Measurements from ENCODE around the gene BMPR1B. TPM values are rescaled to one million over a fixed set of nuclear protein-coding genes. Genes with fewer than 3 reads are reported as not detected.

Gene BMPR1B
- total and polyA plus RNA-seq, 2 experiments from 2014 or later: 1.6 to 3.3 TPM

GRCh38 chr4:94791701-94792100 is 33.9 kb downstream of the BMPR1B start:
- Histone ChIP-seq H3K79me2 (no peaks in the 10 kb centered on the region), H2AFZ (no peak overlapping the region), H3K9me2 (replicated peaks; ENCODE audit: insufficient read depth) (no peaks in the 10 kb centered on the region), H3K9me3 (ENCODE audit: low read depth) (no peaks in the 10 kb centered on the region), H3K36me3 (replicated peaks; ENCODE audit: insufficient read depth, low read depth) (no peaks in the 10 kb centered on the region), H3K4me1 (ENCODE audit: insufficient read depth) (no peaks in the 10 kb centered on the region), H3K27me3 (no peaks in the 10 kb centered on the region), H3K4me2 (no peak overlapping the region), H3K27ac (no peak overlapping the region), H4K20me1 (ENCODE audit: insufficient read depth, poor library complexity, severe bottlenecking) (no peaks in the 10 kb centered on the region), H3K4me3 (no peak overlapping the region)
- no peak for TF ChIP-seq CTCF (IDR thresholded peaks at IDR 0.05; ENCODE audit: poor library complexity)
- TF ChIP-seq EZH2 (IDR thresholded peaks at IDR 0.05; ENCODE audit: borderline replicate concordance): no peak
- no peak for TF ChIP-seq EZH2phosphoT487 (IDR thresholded peaks at IDR 0.05; ENCODE audit: low read depth, severe bottlenecking, unreplicated experiment)
- no peak for DNase-seq (ENCODE audit: low spot score)
- whole genome bisulfite sequencing (ENCODE audit: low lambda C conversion rate, missing lambda C conversion rate): 71% methylated on average over 4 of the region's 4 CpGs

- H3K9me3 ChIP-seq (ENCODE audit: low read depth): no peaks in the 10 kb centered on the region
- no peaks in the 10 kb centered on the region for H3K79me2 ChIP-seq
- DNase-seq (ENCODE audit: low spot score): no peak
- H3K4me1 ChIP-seq (ENCODE audit: insufficient read depth): no peaks in the 10 kb centered on the region
- no peak overlapping the region for H3K4me2 ChIP-seq
- TF ChIP-seq EZH2 (IDR thresholded peaks at IDR 0.05; ENCODE audit: borderline replicate concordance): no peak
- TF ChIP-seq CTCF (IDR thresholded peaks at IDR 0.05; ENCODE audit: poor library complexity): no peak
- no peak overlapping the region for H3K27ac ChIP-seq
- H2AFZ ChIP-seq: no peak overlapping the region
- WGBS (ENCODE audit: low lambda C conversion rate, missing lambda C conversion rate): 61% methylated on average over 3 of the region's 3 CpGs
- H3K9me2 ChIP-seq (replicated peaks; ENCODE audit: insufficient read depth): no peaks in the 10 kb centered on the region
- no peaks in the 10 kb centered on the region for H3K27me3 ChIP-seq
- no peaks in the 10 kb centered on the region for H4K20me1 ChIP-seq (ENCODE audit: insufficient read depth, poor library complexity, severe bottlenecking)
- H3K36me3 ChIP-seq (replicated peaks; ENCODE audit: insufficient read depth, low read depth): no peaks in the 10 kb centered on the region
- H3K4me3 ChIP-seq: no peak overlapping the region
Observed at GRCh38 chr4:94798808-94799207, 41.1 kb downstream of the BMPR1B start.

- Histone ChIP-seq H3K9me2 (replicated peaks; ENCODE audit: insufficient read depth) (no peaks in the 10 kb centered on the region), H3K79me2 (no peaks in the 10 kb centered on the region), H3K36me3 (replicated peaks; ENCODE audit: insufficient read depth, low read depth) (no peaks in the 10 kb centered on the region), H3K9me3 (ENCODE audit: low read depth) (no peaks in the 10 kb centered on the region), H3K4me1 (ENCODE audit: insufficient read depth) (no peaks in the 10 kb centered on the region), H3K27ac (no peak overlapping the region), H3K27me3 (no peaks in the 10 kb centered on the region), H3K4me3 (no peak overlapping the region), H3K4me2 (no peak overlapping the region), H2AFZ (no peak overlapping the region), H4K20me1 (ENCODE audit: insufficient read depth, poor library complexity, severe bottlenecking) (no peaks in the 10 kb centered on the region)
- no peak for DNase-seq (ENCODE audit: low spot score)
- 95% methylated on average over 2 of the region's 2 CpGs for WGBS (ENCODE audit: low lambda C conversion rate, missing lambda C conversion rate)
- TF ChIP-seq EZH2 (IDR thresholded peaks at IDR 0.05; ENCODE audit: borderline replicate concordance): no peak
- TF ChIP-seq EZH2phosphoT487 (IDR thresholded peaks at IDR 0.05; ENCODE audit: low read depth, severe bottlenecking, unreplicated experiment): no peak
- no peak for TF ChIP-seq CTCF (IDR thresholded peaks at IDR 0.05; ENCODE audit: poor library complexity)
Observed at GRCh38 chr4:94801016-94801415, 43.3 kb downstream of the BMPR1B start.

GRCh38 chr4:94802091-94802490 is 44.3 kb downstream of the BMPR1B start:
- no peaks in the 10 kb centered on the region for H3K4me1 ChIP-seq (ENCODE audit: insufficient read depth)
- H3K27me3 ChIP-seq: no peaks in the 10 kb centered on the region
- H4K20me1 ChIP-seq (ENCODE audit: insufficient read depth, poor library complexity, severe bottlenecking): no peaks in the 10 kb centered on the region
- TF ChIP-seq EZH2 (IDR thresholded peaks at IDR 0.05; ENCODE audit: borderline replicate concordance) (no peak), EZH2phosphoT487 (IDR thresholded peaks at IDR 0.05; ENCODE audit: low read depth, severe bottlenecking, unreplicated experiment) (no peak), CTCF (IDR thresholded peaks at IDR 0.05; ENCODE audit: poor library complexity) (no peak)
- no peak overlapping the region for H2AFZ ChIP-seq
- no peak overlapping the region for H3K4me2 ChIP-seq
- 41% methylated on average over 4 of the region's 4 CpGs for WGBS (ENCODE audit: low lambda C conversion rate, missing lambda C conversion rate)
- H3K36me3 ChIP-seq (replicated peaks; ENCODE audit: insufficient read depth, low read depth): no peaks in the 10 kb centered on the region
- H3K79me2 ChIP-seq: no peaks in the 10 kb centered on the region
- no peaks in the 10 kb centered on the region for H3K9me3 ChIP-seq (ENCODE audit: low read depth)
- no peak overlapping the region for H3K27ac ChIP-seq
- no peak overlapping the region for H3K4me3 ChIP-seq
- H3K9me2 ChIP-seq (replicated peaks; ENCODE audit: insufficient read depth): no peaks in the 10 kb centered on the region
- DNase-seq (ENCODE audit: low spot score): no peak

Measured in hepatocyte (in vitro differentiated cells).